Panc1 (cell line): Measurements from ENCODE around the gene TNS2. TPM values are rescaled to one million over a fixed set of nuclear protein-coding genes. Genes with fewer than 3 reads are reported as not detected.

ENCODE experiments used
- ATAC-seq: fragments of 200-7000 bp; cut with Tn5 transposase; 2 replicates; pipeline ENCODE4 v1.9.1; 2020; ENCODE audit warnings: mild to moderate bottlenecking, moderate library complexity
- BruUV-seq: library from RNA; stranded (reverse); fragments of 400-500 nt; replicated peaks from 2 replicates; lab custom pipeline; 2021; lab: Mats Ljungman, UMichigan
- CTCF ChIA-PET: fragments of 300-600 bp; sonication (Branson Sonifier 250); formaldehyde crosslinking; loops from one replicate; lab custom pipeline; 2022; ENCODE audit warnings: antibody characterized with exemption; lab: Charles Lee
- POLR2A ChIA-PET: fragments of 300-600 bp; sonication (Branson Sonifier 250); formaldehyde crosslinking; loops from one replicate; lab custom pipeline; 2022; ENCODE audit warnings: antibody characterized with exemption; lab: Charles Lee
- DNase-seq: peaks from one replicate; pipeline ENCODE4 v3.0.0-alpha.2; 2010; ENCODE audit warnings: low read depth, low spot score
- H3K27ac ChIP-seq: 2 replicates; pipeline ENCODE4 v1.5.1; 2011; ENCODE audit warnings: mild to moderate bottlenecking, low read length, inconsistent platforms
- H3K27me3 ChIP-seq: fragments of 200-500 bp; sonication (Bioruptor generic); 2 replicates; pipeline ENCODE4 v1.6.0; 2014; ENCODE audit warnings: low read length, inconsistent platforms; ENCODE audit not compliant: control insufficient read depth, insufficient read depth
- H3K36me3 ChIP-seq: fragments of 200-500 bp; sonication (Bioruptor generic); 2 replicates; pipeline ENCODE4 v1.5.1; 2014; ENCODE audit warnings: inconsistent platforms, mild to moderate bottlenecking, low read length, moderate library complexity; ENCODE audit not compliant: control insufficient read depth, insufficient read depth
- H3K4me1 ChIP-seq: 2 replicates; pipeline ENCODE4 v1.5.1; 2011; ENCODE audit warnings: inconsistent platforms, mild to moderate bottlenecking, low read length, moderate library complexity; ENCODE audit not compliant: control insufficient read depth, insufficient read depth
- H3K4me3 ChIP-seq, 2 experiments: 2 replicates each; pipeline ENCODE4 v1.5.1; 2011 to 2012; ENCODE audit warnings: low read depth in 2 of 2, low read length in 2 of 2, mild to moderate bottlenecking in 2 of 2, inconsistent platforms in 1 of 2, moderate library complexity in 1 of 2
- H3K9me3 ChIP-seq: fragments of 200-500 bp; sonication (Bioruptor generic); 2 replicates; pipeline ENCODE4 v1.5.1; 2014; ENCODE audit warnings: low read depth, mild to moderate bottlenecking, inconsistent platforms, low read length, moderate library complexity; ENCODE audit not compliant: control insufficient read depth, insufficient read depth
- CTCF ChIP-seq: fragments of 450-650 bp; IDR thresholded peaks from 2 replicates; pipeline ENCODE4 v1.5.1; 2017; ENCODE audit warnings: mild to moderate bottlenecking
- POLR2AphosphoS5 ChIP-seq: IDR thresholded peaks from 2 replicates; pipeline ENCODE4 v1.6.1; 2012; ENCODE audit warnings: mild to moderate bottlenecking, low read depth, low read length, moderate library complexity
- REST ChIP-seq, 2 experiments: IDR thresholded peaks; 2 replicates each; pipeline ENCODE4 v1.6.1; 2011 to 2012; ENCODE audit warnings: low read depth in 2 of 2, control low read depth in 1 of 2, low read length in 1 of 2, mild to moderate bottlenecking in 1 of 2, moderate library complexity in 1 of 2; ENCODE audit not compliant: insufficient read depth in 1 of 2
- SIN3A ChIP-seq: IDR thresholded peaks from 2 replicates; pipeline ENCODE4 v1.6.1; 2012; ENCODE audit warnings: low read depth, mild to moderate bottlenecking, low read length, moderate library complexity, borderline replicate concordance; ENCODE audit not compliant: insufficient read depth
- TCF7L2 ChIP-seq: IDR thresholded peaks from 2 replicates; pipeline ENCODE4 v1.6.1; 2011; ENCODE audit warnings: mild to moderate bottlenecking, low read depth, low read length, inconsistent platforms
- in situ Hi-C: cut with HindIII; loops from 2 replicates; pipeline ENCODE4 v1.10.0; 2016; ENCODE audit warnings: low sequenced_read_pairs, low pct_unique_long_range_greater_than_20kb
- intact Hi-C: fragments of 100-400 bp; cut with micrococcal nuclease; formaldehyde crosslinking; loops from one replicate; pipeline ENCODE4 v1.10.0; 2022; ENCODE audit not compliant: unreplicated experiment
- total RNA-seq: library from RNA; stranded (reverse); gene quantifications from one replicate; pipeline ENCODE4 v1.2.1, GENCODE V29; 2021; ENCODE audit not compliant: unreplicated experiment

The TNS2 gene
- total RNA-seq, 1 experiment from 2014 or later = 48.1 TPM

GRCh38 chr12:53103860-53104305 lies 54.0 kb downstream of the TNS2 start:
- ChIA-PET CTCF (interaction anchor here (1.2 kb wide), 1 partner anchor 38 kb away, joined by 3 read pairs; no protein-coding TSS in a partner anchor), POLR2A (interaction anchor here (0.6 to 0.7 kb wide), 2 partner anchors 9 to 484 kb away, joined by 4 to 12 read pairs; no protein-coding TSS in a partner anchor)
- no peaks in the 10 kb centered on the region for H3K36me3 ChIP-seq
- H3K9me3 ChIP-seq = no peaks in the 10 kb centered on the region
- intact Hi-C loops = no loop called here
- no TSS peak for BruUV-seq
- ATAC-seq (no peak), DNase-seq (no peak)
- H3K4me3 ChIP-seq = no peak overlapping the region
- in situ Hi-C loops = no loop called here
- no peaks in the 10 kb centered on the region for H3K27me3 ChIP-seq
- no peak for TF ChIP-seq SIN3A
- TF ChIP-seq POLR2AphosphoS5 = no peak
- no peak for TF ChIP-seq TCF7L2
- no peak for TF ChIP-seq REST (IDR thresholded peaks at IDR 0.05; ENCODE audit: insufficient read depth in 1 of 2, low read depth in 2 of 2, low read length in 1 of 2)
- TF ChIP-seq CTCF = no peak
- H3K4me1 ChIP-seq = peaks cover 5% of the 10 kb centered on the region
- no peak overlapping the region for H3K27ac ChIP-seq

- BruUV-seq = no TSS peak
- intact Hi-C loops = no loop called here
- TF ChIP-seq SIN3A (no peak), POLR2AphosphoS5 (no peak), REST (IDR thresholded peaks at IDR 0.05; ENCODE audit: insufficient read depth in 1 of 2, low read depth in 2 of 2, low read length in 1 of 2) (no peak), CTCF (no peak), TCF7L2 (no peak)
- Histone ChIP-seq H3K27ac (no peak overlapping the region), H3K4me1 (no peaks in the 10 kb centered on the region), H3K27me3 (no peaks in the 10 kb centered on the region), H3K9me3 (peaks cover 3% of the 10 kb centered on the region; the same call in 1 of the 2 replicates), H3K36me3 (no peaks in the 10 kb centered on the region), H3K4me3 (no peak overlapping the region)
- ATAC-seq = no peak
- no peak for DNase-seq
- ChIA-PET CTCF (no interaction called here), POLR2A (interaction anchor here (0.6 kb wide), 1 partner anchor 10 kb away, joined by 14 read pairs; no protein-coding TSS in a partner anchor)
- in situ Hi-C loops = no loop called here
These were observed 55.4 kb downstream of the TNS2 start for GRCh38 chr12:53105256-53105655.
